Gastrocnemius medialis (tissue), 4 donors: Measurements from ENCODE around the gene HPCAL4. TPM values are rescaled to one million over a fixed set of nuclear protein-coding genes. Genes with fewer than 3 reads are reported as not detected.
A peak's percentile ranks its signal among the peaks of the same experiment; 100 is the strongest.

Experiments used
- ATAC-seq, 2 donors: fragments of 150-250 bp; one replicate each; pipeline ENCODE4 v1.9.1; 2016
- DNase-seq, 2 donors: peaks; one replicate each; pipeline ENCODE4 v3.0.0-alpha.2; 2019
- H3K27ac ChIP-seq, 4 donors: fragments of 200-600 bp; sonication (generic); 1 replicate in 1 of 4; 2 replicates in 3 of 4; pipeline ENCODE4 v1.5.1; 2016 to 2018; ENCODE audit warnings: mild to moderate bottlenecking in 2 of 4, moderate library complexity in 1 of 4
- H3K27me3 ChIP-seq, 3 donors: fragments of 200-600 bp; sonication (generic) in 2 of 3; 1 replicate in 1 of 3; 2 replicates in 2 of 3; pipeline versions ENCODE4 v1.5.1 to v1.6.0; 2016 to 2019; ENCODE audit warnings: mild to moderate bottlenecking in 1 of 3, moderate library complexity in 1 of 3
- H3K36me3 ChIP-seq, 2 donors: fragments of 200-600 bp; sonication (generic) in 1 of 2; one replicate each; pipeline ENCODE4 v1.5.1; 2017 to 2018
- H3K4me1 ChIP-seq, 2 donors: fragments of 200-600 bp; sonication (generic) in 1 of 2; one replicate each; pipeline ENCODE4 v1.5.1; 2016 to 2017; ENCODE audit warnings: mild to moderate bottlenecking in 2 of 2
- H3K4me3 ChIP-seq, 4 donors: fragments of 200-600 bp; sonication (generic) in 3 of 4; 1 replicate in 1 of 4; 2 replicates in 3 of 4; pipeline ENCODE4 v1.5.1; 2016 to 2019; ENCODE audit warnings: mild to moderate bottlenecking in 2 of 4
- H3K9me3 ChIP-seq, 3 donors: fragments of 200-600 bp; sonication (generic) in 2 of 3; 1 replicate in 1 of 3; 2 replicates in 2 of 3; pipeline ENCODE4 v1.5.1; 2016 to 2019
- POLR2A ChIP-seq, 2 donors: fragments of 450-650 bp; IDR thresholded peaks; one replicate each; pipeline ENCODE4 v1.6.1; 2017; ENCODE audit warnings: antibody characterized with exemption in 2 of 2, mild to moderate bottlenecking in 2 of 2, moderate library complexity in 2 of 2
- in situ Hi-C, 4 donors: fragments of 200-750 bp; cut with MboI; loops; one replicate each; pipeline versions ENCODE4 v1.15.0 to v1.8.0; 2017; ENCODE audit warnings: low sequenced_read_pairs in 4 of 4
- intact Hi-C: fragments of 100-400 bp; cut with DNase I; formaldehyde crosslinking; loops from one replicate; pipeline ENCODE4 v1.15.1; 2023; ENCODE audit warnings: low total_unique reads
- total RNA-seq, 4 donors: library from RNA; depleted of rRNA; stranded (reverse); fragments of >200 nt; gene quantifications; one replicate each; pipeline versions ENCODE4 v1.1.0 to v1.2.3, GENCODE V29; 2016
- TF ChIP-seq, protein P1 (sequence below), 5 experiments: fragments of 450-650 bp in 3 of 5; fragments of 200-600 bp in 2 of 5; sonication (generic) in 2 of 5; IDR thresholded peaks in 4 of 5; conservative IDR thresholded peaks in 1 of 5; 1 replicate in 4 of 5; 2 replicates in 1 of 5; pipeline ENCODE4 v1.5.1; 2016 to 2019; ENCODE audit warnings: antibody characterized with exemption in 5 of 5, mild to moderate bottlenecking in 3 of 5, moderate library complexity in 3 of 5

Gene HPCAL4
- total RNA-seq, 4 donors from 2014 or later = 0.92 to 9.0 (median 3.2) TPM

DNA sequence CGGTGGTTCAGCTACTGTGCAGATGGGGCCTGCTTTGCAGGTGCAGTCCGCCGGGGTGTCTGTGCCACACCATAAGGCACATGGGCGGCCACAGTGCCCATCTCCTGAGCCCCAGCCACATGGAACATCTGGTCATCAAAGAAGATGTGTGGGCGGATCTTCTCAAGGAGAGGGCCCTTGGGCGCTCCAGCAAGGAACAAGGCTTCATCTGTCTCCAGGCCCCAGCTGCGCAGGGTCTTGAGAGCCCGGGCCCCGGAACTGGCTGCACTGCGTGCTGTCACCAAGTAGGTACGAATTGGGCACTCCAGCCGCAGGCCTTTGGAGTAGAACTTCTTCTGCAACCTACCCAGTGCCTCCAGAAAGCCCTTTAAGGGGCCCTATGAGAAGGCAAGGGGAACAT lies 32.1 kb downstream of the HPCAL4 start:
- intact Hi-C loops = no loop called here
- Histone ChIP-seq H3K9me3 (no peaks in the 10 kb centered on the region), H3K4me3 (no peak overlapping the region), H3K4me1 (peaks cover 7 to 17% of the 10 kb centered on the region in 2 donors), H3K36me3 (peaks cover 0 to 30% of the 10 kb centered on the region in 2 donors), H3K27ac (peak overlapping the region in 1 of 4 donors; percentile 76), H3K27me3 (no peaks in the 10 kb centered on the region)
- TF ChIP-seq, protein P1, sequence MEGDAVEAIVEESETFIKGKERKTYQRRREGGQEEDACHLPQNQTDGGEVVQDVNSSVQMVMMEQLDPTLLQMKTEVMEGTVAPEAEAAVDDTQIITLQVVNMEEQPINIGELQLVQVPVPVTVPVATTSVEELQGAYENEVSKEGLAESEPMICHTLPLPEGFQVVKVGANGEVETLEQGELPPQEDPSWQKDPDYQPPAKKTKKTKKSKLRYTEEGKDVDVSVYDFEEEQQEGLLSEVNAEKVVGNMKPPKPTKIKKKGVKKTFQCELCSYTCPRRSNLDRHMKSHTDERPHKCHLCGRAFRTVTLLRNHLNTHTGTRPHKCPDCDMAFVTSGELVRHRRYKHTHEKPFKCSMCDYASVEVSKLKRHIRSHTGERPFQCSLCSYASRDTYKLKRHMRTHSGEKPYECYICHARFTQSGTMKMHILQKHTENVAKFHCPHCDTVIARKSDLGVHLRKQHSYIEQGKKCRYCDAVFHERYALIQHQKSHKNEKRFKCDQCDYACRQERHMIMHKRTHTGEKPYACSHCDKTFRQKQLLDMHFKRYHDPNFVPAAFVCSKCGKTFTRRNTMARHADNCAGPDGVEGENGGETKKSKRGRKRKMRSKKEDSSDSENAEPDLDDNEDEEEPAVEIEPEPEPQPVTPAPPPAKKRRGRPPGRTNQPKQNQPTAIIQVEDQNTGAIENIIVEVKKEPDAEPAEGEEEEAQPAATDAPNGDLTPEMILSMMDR (IDR thresholded peaks at IDR 0.05 in 4 of 5, conservative IDR thresholded peaks at IDR 0.05 in 1 of 5) = no peak
- TF ChIP-seq POLR2A (IDR thresholded peaks at IDR 0.05) = no peak
- in situ Hi-C loops = loop anchor here in 2 of 4 donors (10.0 kb wide), 1 partner anchor 54 kb away; no protein-coding TSS in a partner anchor
- DNase-seq = no peak
- no peak for ATAC-seq

DNA sequence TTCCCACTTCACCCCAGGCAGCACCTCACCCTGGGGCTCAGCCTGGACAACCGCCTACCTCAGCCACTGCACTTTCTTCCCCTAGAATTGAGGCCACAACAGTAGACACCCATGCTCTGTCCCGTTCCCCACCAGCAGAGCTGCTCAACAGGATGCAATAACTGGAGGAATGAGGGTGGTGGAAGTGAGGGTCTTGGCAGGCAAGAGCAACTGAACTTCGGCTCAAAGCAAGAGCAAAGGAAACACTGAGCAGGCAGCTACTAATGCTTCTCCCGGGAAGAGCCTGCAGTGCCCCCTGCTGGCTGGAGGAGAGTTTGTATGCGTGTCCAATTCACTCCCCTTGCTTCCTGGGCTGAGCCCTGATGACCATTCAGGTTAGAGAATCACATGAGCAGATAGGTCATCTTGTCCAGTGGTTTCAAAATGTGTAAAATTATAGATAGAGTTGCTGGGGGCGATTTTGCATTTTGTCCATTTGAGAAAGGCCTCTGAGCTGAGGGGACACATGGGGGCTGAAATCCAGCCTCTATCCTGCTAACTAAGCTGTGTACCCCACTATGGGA lies 33.2 kb downstream of the HPCAL4 start:
- Histone ChIP-seq H3K9me3 (no peaks in the 10 kb centered on the region), H3K27ac (peak overlapping the region; percentile 43 to 79 (median 69)), H3K4me3 (no peak overlapping the region), H3K36me3 (peaks cover 0 to 30% of the 10 kb centered on the region in 2 donors), H3K4me1 (peaks cover 15 to 25% of the 10 kb centered on the region in 2 donors), H3K27me3 (no peaks in the 10 kb centered on the region)
- ATAC-seq (peak in 1 of 2 donors; percentile 22), DNase-seq (peak in 1 of 2 donors; percentile 65)
- in situ Hi-C loops (loop anchor here in 2 of 4 donors (10.0 kb wide), 1 partner anchor 53 kb away; no protein-coding TSS in a partner anchor), intact Hi-C loops (no loop called here)
- TF ChIP-seq POLR2A (IDR thresholded peaks at IDR 0.05) = no peak
- TF ChIP-seq, protein P1 (IDR thresholded peaks at IDR 0.05 in 4 of 5, conservative IDR thresholded peaks at IDR 0.05 in 1 of 5) = peak; percentile 69 to 83 (median 73)

DNA sequence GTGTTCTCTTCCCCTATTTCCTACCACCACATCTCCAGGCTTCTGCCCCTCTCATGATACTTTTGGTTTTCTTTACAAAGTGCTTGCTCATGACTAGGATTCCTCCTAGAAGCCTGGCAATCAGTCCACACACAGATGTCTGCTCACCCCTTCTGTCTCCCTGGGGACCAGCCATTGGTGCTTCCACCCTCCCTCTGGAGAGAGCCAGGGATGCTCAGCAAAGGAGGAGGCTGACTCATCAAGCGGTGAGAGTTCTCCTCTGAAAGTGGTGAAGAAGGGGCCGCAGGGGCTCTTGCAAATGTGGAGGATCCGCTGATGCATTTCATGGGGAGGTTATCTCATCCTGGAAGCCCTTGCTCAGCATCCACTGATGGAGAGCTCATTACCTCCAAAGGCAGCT lies 33.8 kb downstream of the HPCAL4 start:
- TF ChIP-seq, protein P1 (IDR thresholded peaks at IDR 0.05 in 4 of 5, conservative IDR thresholded peaks at IDR 0.05 in 1 of 5) = no peak
- TF ChIP-seq POLR2A (IDR thresholded peaks at IDR 0.05) = no peak
- Histone ChIP-seq H3K4me3 (no peak overlapping the region), H3K36me3 (peaks cover 0 to 26% of the 10 kb centered on the region in 2 donors), H3K27ac (peak overlapping the region in 3 of 4 donors; percentile 62 to 79 (median 76)), H3K4me1 (peaks cover 21 to 28% of the 10 kb centered on the region in 2 donors), H3K9me3 (no peaks in the 10 kb centered on the region), H3K27me3 (no peaks in the 10 kb centered on the region)
- in situ Hi-C loops (loop anchor here in 2 of 4 donors (10.0 kb wide), 1 partner anchor 53 kb away; no protein-coding TSS in a partner anchor), intact Hi-C loops (no loop called here)
- ATAC-seq = no peak
- no peak for DNase-seq

DNA sequence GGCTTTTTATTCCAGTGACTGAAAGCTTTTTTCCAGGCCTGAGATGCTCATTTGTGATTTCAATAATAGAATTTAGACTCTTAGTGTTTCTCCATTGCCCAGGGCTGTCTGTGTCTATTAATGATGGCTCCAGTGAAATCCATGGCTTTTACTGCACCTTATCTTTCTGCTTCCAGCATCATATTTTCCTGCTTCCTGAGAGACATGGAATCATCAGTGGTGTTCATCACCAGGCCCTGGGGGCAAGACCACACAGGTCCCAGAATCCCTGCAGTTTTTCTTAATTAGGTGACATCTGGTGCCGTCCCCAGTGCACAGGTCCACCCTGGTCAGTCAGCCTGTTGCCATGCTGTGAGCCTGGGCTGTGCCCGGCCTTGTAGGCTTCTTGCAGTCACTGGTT lies 34.8 kb downstream of the HPCAL4 start:
- TF ChIP-seq, protein P1 (IDR thresholded peaks at IDR 0.05 in 4 of 5, conservative IDR thresholded peaks at IDR 0.05 in 1 of 5) = no peak
- no peak for TF ChIP-seq POLR2A (IDR thresholded peaks at IDR 0.05)
- ATAC-seq = no peak
- H3K36me3 ChIP-seq = peaks cover 0 to 18% of the 10 kb centered on the region in 2 donors
- no peaks in the 10 kb centered on the region for H3K9me3 ChIP-seq
- H3K27ac ChIP-seq = peak overlapping the region in 3 of 4 donors; percentile 26 to 79 (median 76)
- intact Hi-C loops (no loop called here), in situ Hi-C loops (loop anchor here in 2 of 4 donors (10.0 kb wide), 1 partner anchor 52 kb away; no protein-coding TSS in a partner anchor)
- no peaks in the 10 kb centered on the region for H3K27me3 ChIP-seq
- H3K4me3 ChIP-seq = no peak overlapping the region
- peaks cover 22 to 32% of the 10 kb centered on the region in 2 donors for H3K4me1 ChIP-seq
- DNase-seq = no peak
